Stimulated activated CD8-positive, alpha-beta memory T cell treated with anti-CD3 and anti-CD28 coated beads, Interleukin-7, amount 100 ng/mL, for 4 hours (primary cell): ENCODE results near the gene CHMP4B.
A peak's percentile ranks its signal among the peaks of the same experiment; 100 is the strongest.

Source experiments
- DNase-seq, 2 donors: peaks; one replicate each; pipeline ENCODE4 v3.0.0-alpha.2; 2020; ENCODE audit warnings: low read depth in 2 of 2

CHMP4B gene

GRCh38 chr20:33810885-33811775 is at the start of gene CHMP4B:
Gene CHMP4B (plus strand): TSS chr20:33811348. CDS start chr20:33811469, 121 bp downstream.
- DNase-seq, result peak; percentile 97 to 99

DNA sequence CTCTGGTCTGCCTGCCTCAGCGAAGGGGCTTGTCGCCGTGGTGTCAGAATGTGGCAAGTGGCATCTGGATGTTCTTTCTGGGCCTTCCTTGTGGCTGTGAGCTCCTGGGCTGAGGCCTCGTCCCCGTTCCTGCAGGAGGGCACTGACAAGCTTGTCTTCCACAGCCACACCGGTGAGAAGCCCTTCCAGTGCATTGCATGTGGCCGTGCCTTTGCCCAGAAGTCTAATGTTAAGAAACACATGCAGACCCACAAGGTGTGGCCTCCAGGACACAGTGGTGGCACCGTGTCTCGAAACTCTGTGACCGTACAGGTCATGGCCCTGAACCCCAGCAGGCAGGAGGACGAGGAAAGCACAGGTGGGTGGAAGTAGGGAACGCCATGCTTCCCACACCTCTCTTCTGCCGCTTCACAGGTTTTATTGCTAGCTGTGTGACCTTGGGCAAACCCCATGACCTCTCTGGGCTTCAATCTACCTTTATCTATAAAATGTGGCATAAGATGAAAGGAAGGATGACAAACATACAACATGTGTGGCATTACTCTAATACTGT is 49.4 kb upstream of the CHMP4B start:
- no peak for DNase-seq

- DNase-seq, result no peak
Measured at GRCh38 chr20:33765099-33765498, 46.0 kb upstream of the CHMP4B start.

- no peak for DNase-seq
Measured at GRCh38 chr20:33765592-33765991, 45.6 kb upstream of the CHMP4B start.

GRCh38 chr20:33766686-33767085 is 44.5 kb upstream of the CHMP4B start:
- no peak for DNase-seq

- no peak for DNase-seq
Measured at GRCh38 chr20:33767777-33768138, 43.4 kb upstream of the CHMP4B start.

- no peak for DNase-seq
Measured at GRCh38 chr20:33769043-33769442, 42.1 kb upstream of the CHMP4B start.

DNA sequence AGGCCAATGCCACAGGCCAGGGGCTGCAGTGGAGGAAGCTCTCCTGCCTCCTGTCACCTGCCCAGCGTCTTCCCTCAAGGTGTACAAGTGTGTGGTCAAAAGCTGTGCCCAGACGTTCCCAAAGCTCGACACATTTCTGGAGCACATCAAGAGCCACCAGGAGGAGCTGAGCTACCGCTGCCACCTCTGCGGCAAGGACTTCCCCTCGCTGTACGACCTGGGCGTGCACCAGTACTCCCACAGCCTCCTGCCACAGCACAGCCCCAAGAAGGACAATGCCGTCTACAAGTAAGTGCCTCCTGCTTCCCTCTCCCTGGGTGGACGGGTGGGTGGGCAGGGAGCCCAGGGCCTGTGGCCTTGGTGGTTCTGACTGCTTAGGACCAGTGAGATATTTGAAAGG is 41.1 kb upstream of the CHMP4B start:
- no peak for DNase-seq

DNA sequence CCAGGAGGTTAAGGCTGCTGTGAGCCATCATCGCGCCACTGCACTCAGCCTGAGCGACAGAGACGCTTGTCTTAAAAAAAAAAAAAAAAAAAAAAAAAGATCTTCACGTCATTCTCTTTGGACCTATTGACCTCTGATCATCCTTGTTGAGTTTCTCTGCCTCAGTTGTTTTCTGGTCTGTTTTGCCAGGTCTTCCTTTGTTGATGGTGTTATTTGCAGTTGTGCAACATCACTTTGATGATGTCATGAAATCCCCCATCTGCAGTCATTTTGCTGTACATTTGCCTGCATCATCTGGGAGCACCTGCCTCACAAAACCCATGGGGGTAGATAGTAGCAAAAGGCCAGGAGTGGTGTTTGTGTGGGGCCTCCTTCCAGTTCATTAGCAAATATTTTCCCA is 39.2 kb upstream of the CHMP4B start:
- no peak for DNase-seq

DNA sequence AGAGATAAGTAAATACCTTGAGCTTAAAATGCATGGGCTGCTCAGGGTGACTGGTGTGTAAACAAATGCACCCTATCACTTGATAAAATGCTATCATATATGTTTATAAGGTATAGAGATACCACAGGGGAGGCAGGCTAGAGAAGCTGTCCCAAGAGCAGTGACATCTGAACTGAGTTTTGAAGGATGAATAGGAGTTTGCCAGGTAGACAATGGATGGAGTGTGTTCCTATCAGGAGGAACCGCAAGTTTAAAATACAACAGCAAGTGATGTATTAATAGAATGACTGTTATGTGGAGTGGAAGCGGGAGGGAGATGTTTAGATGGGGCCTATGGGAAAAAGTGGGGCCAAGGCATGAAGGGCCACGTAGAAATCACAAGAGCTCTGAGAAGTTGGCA is 38.7 kb upstream of the CHMP4B start:
- no peak for DNase-seq

- DNase-seq, result no peak
Measured at GRCh38 chr20:33773412-33774089, 37.6 kb upstream of the CHMP4B start.

- no peak for DNase-seq
Measured at GRCh38 chr20:33777816-33778215, 33.3 kb upstream of the CHMP4B start.

DNA sequence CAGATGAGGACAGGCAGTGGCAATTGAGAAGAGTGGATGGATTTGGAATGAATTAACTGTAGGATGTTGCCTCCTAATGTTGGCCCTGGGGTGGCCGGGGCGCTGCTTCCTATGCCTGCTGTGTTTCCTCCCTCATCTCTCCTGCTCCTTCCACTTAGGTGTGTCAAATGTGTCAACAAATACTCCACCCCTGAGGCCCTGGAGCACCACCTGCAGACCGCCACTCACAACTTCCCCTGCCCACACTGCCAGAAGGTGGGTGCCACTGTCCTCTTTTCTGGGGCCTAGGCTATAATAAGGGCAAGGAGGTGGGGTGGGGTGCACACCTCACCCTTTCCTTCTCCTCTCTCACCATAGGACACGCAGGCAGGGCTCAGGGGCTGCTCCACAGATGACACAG is 30.0 kb upstream of the CHMP4B start:
- no peak for DNase-seq

GRCh38 chr20:33781945-33782344 is 29.2 kb upstream of the CHMP4B start:
- DNase-seq, result no peak

GRCh38 chr20:33783256-33783655 is 27.9 kb upstream of the CHMP4B start:
- DNase-seq, result no peak

DNA sequence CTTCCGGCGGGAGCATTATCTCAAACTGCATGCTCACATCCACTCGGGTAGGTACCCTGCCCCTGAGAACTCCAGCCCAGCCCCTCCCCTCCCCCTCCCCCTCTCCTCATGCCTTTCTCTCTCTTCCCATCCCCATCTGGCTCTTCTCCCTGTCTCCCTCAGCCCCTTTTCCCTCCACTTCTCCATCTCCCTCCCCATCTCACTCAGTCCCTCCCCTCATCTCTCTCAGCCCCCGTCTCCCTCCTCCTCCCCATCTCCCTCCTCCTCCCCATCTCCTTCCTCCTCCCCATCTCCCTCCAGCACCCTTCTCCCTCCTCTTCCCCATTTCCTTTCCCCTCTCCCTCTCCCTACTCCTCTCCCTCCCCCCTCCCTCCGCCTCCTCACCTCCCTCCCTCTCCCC is 27.3 kb upstream of the CHMP4B start:
- no peak for DNase-seq

DNA sequence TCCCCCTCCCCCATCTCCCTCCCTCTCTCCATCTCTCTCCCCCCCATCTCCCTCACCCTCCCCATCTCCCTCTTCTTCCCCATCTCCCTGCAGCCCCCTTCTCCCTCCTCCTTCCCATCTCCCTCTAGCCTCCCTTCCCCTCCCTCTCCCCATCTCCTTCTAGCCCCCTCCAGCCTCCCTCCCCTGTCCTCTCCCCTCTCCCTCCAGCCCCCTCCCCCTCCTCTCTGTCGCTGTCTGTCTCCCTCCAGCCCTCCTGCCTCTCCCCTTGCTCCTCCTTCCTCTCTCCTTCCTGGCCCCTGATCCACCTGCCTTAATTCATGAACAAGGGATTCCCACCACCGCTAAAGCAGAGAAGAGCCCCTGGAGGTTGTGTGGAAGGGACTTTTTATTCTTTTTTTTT is 26.9 kb upstream of the CHMP4B start:
- no peak for DNase-seq

GRCh38 chr20:33785503-33785902 is 25.6 kb upstream of the CHMP4B start:
- DNase-seq, result no peak

- no peak for DNase-seq
Measured at GRCh38 chr20:33787253-33787891, 23.8 kb upstream of the CHMP4B start.

DNA sequence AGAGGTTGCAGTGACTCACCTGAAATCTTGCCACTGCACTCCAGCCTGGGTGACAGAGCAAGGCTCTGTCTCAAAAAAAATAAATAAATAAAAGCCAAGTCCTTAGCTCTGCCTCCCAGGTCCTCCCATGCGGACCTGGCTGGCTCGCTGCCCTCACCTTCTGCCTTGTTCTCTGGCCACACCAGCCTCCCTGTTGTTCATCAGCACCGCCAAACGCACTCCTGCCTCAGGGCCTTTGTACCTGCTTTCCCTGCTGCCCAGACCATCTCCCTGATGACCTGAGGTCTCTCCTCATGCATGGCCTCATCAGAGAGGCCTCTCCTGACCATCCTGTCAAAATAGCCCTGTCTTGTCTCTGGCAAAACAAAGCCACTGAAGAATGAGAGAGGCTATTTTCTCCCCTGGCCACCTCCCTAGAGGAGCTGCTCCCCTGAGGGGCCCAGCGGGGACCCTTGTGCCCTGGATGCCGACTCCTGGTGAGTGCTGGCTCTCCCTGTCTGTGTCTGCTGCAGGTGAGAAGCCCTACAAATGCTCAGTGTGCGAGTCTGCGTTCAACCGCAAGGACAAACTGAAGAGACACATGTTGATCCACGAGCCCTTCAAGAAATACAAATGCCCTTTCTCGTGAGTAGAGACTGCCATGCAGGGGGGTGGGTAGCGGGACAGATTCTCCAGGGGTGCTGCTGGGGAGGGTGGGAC is 22.6 kb upstream of the CHMP4B start:
- no peak for DNase-seq

GRCh38 chr20:33789109-33789857 is 21.9 kb upstream of the CHMP4B start:
- DNase-seq, result no peak
